Heart left ventricle (tissue), 13 donors: ENCODE data around the gene SLC17A8.

Experiments used
- POLR2A ChIP-seq, 2 donors: fragments of 450-650 bp; IDR thresholded peaks; one replicate each; pipeline ENCODE4 v1.6.1; 2017; ENCODE audit warnings: antibody characterized with exemption in 2 of 2, mild to moderate bottlenecking in 2 of 2, moderate library complexity in 2 of 2
- TF ChIP-seq, protein P1 (sequence below), 12 donors: fragments of 200-600 bp; sonication (generic) in 4 of 12; IDR thresholded peaks; one replicate each; pipeline versions ENCODE4 v1.5.0 to v1.8.0; 2018 to 2022; ENCODE audit warnings: antibody characterized with exemption in 12 of 12, mild to moderate bottlenecking in 5 of 12
- donor health status: ischemic (EF 13 %, LVEDD 7.1; RV severe dilation, severe dysfunction).
- donor health status: DM: no; HTN: yes; CAD: no.
- donor health status: DM: no; HTN: no; CAD: no.
- donor health status: ischemic (EF 25% LVEDD 6.9; RV normal size, moderate dysfunction).
- donor health status: ischemic (EF 25% LVEDD 5.7; RV mildly dilated, moderate dysfunction).
- donor health status: ischemic (EF 35%, LVEDD 5.7; RV mildly dilated, moderate dysfunction).
- donor health status: nonischemic (EF 11% LVEDD 7.7; RV severe dilation, severe dysfunction).
- donor health status: DM: yes; HTN: yes; CAD: no.
- donor health status: PGD.
- donor health status: ischemic (EF 29% LVEDD 5.4; RV normal size, mild dysfunction).
- donor health status: nonischemic (EF 23%, LVEDD 6.1; RV moderate dilation, normal function).

DNA sequence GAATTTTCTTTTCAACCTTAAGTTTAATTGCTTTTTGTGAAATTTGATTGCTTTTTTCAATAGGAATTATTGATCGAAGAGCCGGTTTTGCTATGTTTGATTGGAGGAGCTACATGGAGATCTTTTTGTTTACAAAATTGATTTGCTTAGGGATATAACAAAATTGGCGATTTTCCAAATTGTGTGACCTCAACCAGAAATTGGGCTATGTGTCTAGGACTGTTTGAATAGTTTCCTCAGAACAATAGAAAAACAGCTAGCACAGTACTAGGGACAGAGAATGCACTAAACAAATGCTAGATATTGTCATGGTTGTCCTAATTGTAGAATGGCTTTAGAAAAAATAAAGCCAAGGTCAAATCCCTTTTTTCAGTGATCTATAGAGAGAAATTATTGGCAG lies 2.4 kb downstream of the SLC17A8 start:
- TF ChIP-seq POLR2A (IDR thresholded peaks at IDR 0.05) = no peak
- TF ChIP-seq, protein P1, sequence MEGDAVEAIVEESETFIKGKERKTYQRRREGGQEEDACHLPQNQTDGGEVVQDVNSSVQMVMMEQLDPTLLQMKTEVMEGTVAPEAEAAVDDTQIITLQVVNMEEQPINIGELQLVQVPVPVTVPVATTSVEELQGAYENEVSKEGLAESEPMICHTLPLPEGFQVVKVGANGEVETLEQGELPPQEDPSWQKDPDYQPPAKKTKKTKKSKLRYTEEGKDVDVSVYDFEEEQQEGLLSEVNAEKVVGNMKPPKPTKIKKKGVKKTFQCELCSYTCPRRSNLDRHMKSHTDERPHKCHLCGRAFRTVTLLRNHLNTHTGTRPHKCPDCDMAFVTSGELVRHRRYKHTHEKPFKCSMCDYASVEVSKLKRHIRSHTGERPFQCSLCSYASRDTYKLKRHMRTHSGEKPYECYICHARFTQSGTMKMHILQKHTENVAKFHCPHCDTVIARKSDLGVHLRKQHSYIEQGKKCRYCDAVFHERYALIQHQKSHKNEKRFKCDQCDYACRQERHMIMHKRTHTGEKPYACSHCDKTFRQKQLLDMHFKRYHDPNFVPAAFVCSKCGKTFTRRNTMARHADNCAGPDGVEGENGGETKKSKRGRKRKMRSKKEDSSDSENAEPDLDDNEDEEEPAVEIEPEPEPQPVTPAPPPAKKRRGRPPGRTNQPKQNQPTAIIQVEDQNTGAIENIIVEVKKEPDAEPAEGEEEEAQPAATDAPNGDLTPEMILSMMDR (IDR thresholded peaks at IDR 0.05) = no peak
